Stimulated activated CD4-positive, alpha-beta T cell treated with anti-CD3 and anti-CD28 coated beads, Interleukin-15, amount 100 ng/mL, for 24 hours (primary cell): ENCODE results near the gene INAFM2.

Experiments
- DNase-seq: peaks from one replicate; pipeline ENCODE4 v3.0.0-alpha.2; 2020

Gene INAFM2

DNA sequence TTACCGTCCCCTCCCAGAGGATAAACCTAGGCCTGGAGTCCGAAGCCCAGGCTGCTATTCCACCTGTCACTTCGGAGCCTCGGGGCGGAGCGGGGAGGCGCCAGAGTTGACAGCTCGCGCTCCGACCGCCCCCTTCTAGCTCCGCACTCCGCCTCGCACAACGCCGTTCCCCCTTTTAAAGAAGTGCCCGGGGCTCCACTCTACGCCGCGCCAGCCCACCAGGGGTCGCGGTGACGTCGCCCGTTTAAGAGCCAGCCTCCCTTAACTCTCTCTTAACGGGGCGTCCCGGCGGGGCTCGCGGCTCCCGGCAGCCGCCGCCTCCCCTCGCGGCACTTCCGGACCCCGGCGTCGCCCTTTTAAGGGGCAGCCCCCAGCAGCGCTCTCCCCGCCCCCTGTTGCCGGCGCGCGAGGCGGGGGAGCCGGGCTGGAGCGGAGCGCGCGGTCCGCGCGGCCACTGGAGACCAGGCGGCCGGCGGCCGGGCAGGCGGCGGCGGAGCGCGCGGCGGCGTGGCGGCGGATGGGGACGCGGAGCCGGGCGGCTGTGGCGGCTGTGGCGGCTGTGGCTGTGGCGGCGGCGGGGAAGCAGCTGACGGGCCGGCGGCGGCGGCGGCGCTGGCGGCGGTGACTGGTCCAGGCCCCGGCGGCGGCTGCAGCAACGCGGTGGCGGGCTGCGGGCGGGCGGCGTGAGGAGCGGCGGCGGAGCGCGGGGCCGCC lies at the start of gene INAFM2:
Gene INAFM2, plus strand, starts transcription at position 454 of the 714 bp plus-strand sequence. CDS start 364 bp downstream, outside the sequence.
- peak; percentile 91 for DNase-seq

DNA sequence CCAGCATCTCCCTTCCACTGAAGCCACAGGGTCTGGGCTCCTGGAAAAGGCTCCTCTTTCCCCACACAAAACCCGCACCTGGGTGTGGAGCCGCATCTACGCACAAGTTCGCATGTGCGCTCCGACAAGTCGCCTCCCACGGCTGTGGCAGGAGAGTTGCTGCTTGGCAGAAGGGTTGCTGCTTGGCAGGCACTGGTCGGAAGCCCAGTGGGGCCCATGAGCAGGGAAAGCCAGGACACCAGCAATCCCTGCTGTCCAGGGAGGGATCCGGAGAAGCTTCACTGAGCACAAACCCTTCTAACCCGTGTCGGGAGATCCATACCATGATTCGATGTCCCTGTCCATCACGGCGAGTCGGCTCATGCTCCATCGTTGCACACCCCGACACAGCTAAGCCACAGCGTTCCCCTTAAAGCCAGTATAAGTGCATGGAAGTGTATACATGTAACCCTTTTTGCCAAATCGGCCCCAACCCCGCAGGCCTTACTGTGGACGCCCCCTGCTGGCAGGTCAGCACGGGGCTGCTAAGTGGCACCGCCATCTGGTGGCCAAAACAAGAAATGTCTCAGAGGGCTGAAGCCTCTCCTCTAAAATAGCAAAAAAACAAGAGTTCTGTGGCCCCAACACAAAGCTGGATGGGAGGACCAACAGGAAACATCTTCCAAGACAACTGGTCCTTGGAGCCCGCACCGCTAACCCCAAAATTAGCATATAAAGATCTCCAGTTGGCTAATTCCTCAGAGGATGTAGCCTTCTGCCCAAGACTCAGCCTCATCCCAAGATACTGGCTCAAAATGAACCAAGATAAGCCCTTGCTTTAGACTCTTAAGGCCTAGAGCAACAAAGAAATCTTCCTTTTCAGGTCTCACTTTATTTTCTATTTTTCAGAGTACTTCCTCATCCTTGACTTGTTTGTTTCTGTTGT lies 48.9 kb upstream of the INAFM2 start:
- DNase-seq: peak; percentile 90

DNA sequence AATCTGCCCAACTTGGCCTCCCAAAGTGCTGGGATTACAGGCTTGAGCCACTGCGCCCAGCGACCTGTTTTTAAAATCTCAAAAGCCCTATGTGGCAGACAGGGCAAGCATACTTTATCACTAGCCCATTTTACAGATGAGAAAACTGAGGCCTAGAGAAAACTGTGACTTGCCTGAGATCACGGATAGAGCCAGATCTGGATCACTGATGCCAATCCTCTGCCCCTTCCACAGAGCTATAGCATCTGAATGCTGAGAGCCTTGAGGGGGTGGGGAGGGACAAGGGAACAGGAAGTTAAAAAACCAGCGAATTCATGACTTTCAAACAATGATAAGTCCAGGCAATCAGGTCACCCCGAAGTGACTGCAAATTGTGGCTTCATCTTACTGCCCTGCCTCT lies 48.0 kb upstream of the INAFM2 start:
- no peak for DNase-seq

DNA sequence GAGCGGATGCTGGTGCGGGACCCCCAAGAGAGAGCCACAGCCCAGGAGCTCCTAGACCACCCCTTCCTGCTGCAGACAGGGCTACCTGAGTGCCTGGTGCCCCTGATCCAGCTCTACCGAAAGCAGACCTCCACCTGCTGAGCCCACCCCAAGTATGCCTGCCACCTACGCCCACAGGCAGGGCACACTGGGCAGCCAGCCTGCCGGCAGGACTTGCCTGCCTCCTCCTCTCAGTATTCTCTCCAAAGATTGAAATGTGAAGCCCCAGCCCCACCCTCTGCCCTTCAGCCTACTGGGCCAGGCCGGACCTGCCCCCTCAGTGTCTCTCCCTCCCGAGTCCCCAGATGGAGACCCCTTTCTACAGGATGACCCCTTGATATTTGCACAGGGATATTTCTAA lies 47.5 kb upstream of the INAFM2 start:
- no peak for DNase-seq

DNA sequence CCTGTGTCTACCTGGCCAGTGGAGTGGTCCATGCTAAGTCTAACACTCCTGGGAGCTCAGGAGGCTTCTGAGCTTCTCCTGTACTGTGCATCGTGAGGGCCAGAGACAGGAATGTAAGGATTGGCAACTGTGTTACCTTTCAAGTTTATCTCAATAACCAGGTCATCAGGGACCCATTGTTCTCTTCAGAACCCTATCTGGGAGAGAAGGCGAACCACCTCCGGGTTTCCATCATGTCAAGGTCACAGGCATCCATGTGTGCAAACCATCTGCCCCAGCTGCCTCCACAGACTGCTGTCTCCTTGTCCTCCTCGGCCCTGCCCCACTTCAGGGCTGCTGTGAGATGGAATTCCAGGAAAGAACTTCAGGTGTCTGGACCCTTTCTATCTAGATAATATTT lies 46.6 kb upstream of the INAFM2 start:
- DNase-seq: no peak

DNA sequence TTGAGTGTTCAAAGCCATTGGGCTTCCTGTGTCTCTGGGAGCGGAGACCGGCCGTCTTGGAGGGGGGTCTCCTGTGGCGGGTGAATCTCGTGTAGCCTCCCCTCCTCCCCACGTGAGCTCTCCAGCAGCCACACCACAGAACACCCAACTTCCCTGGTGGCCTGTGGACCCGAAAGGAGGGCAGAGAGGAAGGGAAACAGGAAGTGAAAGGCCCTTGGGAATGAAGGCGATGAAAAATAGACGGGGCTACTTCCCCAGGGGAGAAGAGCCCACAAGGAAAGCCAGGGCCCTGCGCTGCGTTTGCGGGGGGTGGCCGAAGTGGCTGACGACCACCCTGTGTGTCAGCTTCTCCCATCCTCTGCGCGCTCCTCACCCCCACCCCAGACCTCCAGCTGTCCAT lies 46.0 kb upstream of the INAFM2 start:
- DNase-seq: no peak

DNA sequence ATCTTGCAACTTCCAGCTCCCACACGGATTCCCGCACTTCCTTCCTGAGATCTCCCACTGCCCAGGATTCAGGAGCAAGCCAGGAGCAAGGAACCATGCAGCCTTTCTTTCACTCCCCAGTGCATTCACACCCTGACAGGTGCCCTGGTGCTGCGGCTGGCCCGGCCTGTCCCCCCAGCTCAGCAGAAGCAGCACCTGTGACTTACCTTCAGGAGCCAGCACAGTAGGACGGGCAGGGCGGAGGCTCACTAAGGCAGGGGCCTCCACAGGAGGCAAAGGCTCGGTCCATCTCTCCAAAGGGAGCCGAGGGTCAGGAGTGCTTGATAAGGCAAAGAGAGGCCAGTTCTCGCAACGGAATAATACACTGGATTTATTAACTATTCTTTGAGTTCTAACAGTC lies 45.5 kb upstream of the INAFM2 start:
- DNase-seq: no peak

DNA sequence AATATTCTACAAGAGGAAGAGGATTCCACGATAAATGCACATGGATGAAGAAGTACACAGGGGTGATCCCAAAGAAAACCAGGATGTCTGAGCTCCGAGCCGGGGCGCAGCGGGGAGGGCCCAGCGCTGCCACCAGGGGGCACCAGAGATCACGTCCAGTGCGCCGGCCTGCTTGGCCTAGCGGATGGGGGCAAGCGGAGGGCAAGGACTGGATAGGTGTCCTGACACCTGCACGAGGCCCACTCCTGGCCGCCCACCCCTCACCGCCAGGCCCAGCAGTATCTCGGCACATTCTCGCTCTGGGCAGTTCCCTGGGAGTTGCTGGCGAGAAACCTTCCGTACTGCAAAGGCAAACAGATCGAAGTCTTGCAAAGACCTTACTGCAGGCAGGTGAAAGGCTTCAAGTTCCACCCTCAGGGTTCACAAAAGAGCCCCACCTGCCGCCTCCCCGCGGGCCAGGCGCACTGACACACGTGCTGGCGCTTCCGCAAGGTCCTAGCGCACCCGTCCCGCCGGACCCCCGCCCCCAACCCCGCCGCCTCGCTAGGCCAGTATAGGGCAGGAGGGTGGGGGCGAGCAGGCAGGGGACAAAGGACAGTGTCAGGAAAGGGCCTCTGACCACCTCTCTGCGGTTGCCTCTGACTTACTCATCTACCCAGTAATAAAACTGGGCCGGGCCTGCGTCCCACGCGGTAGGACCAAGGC lies 43.9 kb upstream of the INAFM2 start:
- peak; percentile 78 for DNase-seq

DNA sequence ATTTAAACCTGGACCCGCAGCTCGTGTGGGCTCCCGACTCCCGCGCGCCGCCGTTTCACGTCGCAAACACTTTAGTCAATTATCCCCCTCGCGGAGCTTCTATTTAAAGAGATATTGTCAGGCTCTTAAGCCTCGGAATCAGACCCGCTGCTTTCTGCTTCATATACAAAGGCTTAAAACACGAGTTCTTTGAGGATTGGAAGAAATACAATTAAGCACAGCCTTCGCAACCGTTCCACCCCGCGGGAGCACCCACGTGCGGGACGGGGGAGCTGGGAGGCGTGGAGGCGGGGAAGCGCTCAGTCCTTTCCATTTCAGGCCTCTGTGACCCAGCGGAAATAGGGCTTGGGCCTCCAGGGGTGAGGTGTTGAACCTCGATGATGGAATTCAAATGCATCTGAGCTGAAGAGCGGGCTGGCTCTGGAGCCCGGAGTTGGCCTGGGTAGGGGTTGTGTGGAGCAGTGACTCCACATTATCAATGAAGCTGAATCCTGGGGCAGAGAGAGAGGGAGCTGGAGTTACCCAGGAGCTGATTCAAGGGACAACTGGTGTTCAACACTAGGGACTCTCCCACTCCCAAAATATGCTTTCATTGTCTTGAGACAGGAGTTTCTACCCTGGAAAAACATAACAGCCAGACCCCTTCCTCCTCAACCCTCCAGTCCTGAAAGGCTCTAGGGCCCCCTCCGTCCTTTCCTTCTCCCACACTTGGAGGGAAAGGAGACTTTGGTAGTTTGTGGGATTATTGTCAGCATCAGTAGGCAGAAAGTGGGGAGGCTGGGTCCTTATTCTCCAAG lies 43.0 kb upstream of the INAFM2 start:
- DNase-seq: no peak

DNA sequence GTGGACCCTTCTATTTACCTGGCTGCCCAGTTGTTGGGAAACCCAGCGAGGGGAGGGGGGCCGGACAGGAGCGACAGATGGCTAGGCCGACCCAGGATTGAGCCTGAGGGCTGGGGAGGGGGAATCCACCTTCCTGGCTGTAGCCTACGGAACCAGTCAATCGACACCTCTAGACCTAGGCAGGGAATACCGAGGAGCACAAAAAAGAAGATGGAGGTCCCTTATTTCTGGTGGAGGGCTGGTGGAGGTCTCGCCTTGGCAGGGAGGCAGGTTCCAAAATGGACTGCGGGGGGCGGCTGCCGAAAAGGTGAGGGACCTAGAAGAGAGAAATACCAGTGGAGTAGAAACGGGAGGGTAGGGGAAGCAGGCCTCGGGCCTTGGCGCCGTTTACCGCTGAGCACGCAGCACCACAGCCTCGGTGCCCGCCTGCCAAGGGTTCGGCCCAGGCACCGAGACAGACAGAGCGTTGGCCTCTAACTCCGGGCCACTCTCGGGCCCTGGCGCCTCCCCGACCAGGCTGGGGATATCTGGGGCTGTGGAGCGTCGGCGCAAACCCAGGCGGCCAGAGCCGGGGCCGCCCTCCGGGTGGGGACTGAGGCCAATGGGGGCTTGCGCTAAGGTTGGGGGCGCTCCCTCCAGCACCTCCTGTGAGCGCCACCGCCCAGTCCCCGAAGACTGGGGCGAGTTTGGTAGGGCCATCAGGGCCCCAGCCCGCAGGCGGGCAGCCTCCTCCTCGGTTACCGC lies 42.3 kb upstream of the INAFM2 start:
- no peak for DNase-seq

DNA sequence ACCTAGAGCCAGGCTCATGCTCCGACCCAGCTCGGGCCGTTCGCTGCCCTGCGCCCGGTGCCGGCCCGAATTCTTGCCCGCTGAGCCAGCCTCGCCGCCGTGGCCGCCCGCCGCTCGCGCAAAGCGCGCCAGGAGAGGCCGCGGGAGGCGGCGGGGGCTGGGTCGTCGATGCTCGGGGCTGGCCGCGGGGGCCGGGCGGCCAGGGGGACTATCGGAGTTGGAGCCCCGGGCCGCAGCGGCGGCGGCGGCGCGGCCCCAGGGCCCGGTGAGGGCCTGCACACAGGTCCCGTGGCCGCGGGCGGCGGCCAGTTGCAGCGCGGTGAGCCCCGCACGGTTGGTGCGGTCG lies 41.7 kb upstream of the INAFM2 start:
- no peak for DNase-seq

DNA sequence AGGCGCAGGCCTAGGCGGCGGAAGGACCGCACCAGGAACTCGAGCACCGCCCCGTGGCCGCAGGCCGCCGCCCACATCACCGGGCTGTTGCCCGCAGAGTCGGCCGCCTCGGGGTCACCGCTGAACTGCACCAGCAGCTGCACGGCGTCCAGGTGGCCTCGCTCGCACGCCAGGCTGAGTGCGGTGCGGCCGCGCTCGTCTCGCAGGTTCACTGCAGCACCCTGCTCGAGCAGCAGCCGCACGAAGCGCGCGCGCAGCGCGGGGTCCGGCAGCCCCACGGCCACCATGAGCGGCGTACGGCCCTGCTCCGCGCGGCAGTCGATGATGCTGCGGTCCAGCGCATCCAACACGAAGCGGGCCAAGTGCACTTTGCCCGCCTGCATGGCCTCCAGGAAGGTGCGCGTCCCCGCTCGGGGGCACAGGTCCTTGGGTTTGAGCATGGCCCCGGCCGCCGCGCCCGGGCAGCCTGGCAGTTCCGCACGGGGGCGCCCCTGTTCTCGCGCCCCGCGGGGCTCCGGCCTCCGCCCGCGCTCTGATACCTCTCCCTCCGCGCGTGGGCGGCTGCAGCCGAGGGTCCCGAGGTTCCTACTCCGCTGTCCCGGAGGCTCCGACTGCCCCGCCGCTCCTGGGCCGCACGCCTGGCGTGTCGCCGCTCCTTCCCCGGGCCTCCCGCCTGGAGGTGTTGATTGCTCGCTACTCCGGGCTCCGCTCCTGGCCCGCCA lies 41.2 kb upstream of the INAFM2 start:
- peak; percentile 63 for DNase-seq

DNA sequence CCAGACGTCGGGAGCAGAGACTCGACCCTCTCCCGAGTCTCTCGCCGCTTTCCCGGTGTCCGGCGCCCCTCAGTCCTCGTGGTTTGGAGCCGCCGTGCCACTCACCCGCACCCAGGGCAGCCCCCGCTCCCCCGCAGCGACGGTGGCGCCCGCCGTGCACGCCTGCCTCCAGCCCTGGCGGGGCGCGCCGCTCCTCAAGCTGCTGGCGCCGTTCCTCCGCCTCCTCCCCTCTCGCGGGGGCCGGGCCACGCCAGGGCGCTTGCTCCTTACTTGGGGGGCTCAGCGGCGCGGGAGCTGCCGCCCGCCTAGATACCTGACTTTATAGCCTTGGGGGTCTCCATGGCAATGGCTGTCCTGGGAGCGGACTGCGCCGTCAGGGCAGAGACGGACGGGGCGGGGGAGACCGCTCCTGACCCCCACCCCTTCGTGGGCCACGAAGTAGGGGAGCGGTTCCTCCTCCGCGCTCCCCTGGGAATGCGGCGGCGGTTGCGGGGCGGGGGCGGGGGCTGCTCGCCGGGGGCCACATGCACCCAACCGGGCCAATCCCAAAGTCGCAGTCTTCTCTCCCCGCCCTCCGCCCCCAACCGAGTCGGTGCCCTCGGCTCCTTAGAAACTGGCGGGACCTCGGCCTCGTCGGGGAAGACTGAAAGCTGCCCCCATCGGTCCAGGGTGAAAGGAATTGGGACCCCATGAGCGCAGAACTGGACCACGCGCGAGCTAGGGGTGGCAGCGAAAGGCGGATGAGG lies 40.5 kb upstream of the INAFM2 start, which contains the start of gene ANKRD63:
Gene ANKRD63, minus strand, starts transcription at position 196 of the 746 bp plus-strand sequence. CDS start 478 bp downstream, outside the sequence.
- peak; percentile 54 for DNase-seq

DNA sequence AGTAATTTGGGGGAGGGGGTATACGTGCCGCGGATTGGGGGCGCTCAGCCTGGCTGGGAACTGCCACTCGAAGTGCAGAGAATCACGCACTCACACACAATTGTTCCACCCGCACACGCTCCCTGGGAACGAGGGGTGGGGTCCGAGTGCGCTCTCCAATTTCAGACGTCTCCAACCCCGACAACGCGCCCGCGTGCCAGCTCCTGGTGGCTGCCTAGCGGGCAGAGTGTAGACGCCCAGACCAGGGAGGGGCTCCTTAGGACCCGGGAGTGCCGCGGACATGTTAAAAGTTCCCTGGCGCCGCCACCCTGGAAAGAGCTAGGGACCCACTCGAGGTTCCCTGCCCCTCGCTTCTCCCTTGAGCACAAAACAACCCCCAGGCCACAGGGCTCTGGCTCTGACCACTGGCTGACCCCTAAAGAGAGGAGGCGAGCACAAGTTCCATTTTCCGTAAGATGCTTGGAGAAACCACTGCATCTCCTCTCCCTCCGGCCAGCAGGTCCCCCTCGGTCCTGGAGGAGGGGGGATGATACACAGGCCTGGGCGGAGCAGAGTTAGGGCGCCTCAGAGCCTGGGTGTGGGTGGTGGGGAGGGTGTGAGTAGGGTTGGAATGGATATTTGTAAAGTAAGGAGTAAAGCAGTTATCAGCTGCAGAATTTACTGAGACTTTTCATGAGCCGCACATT lies 39.7 kb upstream of the INAFM2 start:
- DNase-seq: no peak

DNA sequence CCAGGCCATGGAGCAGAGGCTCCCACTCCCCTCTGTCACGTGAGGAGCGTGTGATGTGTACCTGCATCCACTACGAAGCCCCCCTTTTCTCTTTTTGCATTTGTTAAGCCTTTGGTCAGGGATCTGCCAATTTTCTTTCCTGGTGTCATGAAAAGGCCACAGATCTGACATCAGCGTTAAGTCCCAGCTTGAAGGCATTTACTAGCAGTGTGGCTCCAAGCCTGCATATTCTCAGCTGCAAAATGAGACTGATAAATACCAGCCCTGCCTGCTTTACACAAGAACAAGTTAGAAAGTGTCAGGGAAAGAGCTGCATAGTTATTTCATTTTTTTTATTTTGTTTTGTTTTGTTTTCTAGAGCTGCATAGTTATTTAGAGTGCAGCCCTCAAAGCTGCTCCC lies 38.3 kb upstream of the INAFM2 start:
- DNase-seq: no peak

DNA sequence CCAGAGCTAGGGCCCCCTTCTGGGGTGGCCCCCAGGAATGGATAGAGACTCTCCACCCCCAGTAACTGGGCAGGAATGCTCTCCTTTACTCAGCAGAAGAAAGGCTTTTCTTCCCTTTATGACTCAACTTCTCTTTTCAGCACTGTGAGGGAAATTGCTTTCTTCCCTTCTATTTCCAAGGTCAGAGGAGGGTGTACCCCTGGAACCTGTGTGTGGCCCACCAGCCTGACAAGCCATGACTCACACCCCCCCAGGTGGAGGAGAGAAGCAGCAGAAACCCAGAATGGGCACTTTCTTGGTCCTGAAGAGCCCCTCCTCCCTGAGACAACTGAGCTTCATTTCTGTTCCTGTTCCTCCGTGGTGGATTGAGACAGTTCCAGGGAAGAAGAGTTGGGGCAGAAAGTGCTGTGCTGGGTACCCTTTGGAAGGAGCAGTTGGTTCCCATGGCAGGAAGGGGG lies 37.9 kb upstream of the INAFM2 start:
- DNase-seq: no peak

DNA sequence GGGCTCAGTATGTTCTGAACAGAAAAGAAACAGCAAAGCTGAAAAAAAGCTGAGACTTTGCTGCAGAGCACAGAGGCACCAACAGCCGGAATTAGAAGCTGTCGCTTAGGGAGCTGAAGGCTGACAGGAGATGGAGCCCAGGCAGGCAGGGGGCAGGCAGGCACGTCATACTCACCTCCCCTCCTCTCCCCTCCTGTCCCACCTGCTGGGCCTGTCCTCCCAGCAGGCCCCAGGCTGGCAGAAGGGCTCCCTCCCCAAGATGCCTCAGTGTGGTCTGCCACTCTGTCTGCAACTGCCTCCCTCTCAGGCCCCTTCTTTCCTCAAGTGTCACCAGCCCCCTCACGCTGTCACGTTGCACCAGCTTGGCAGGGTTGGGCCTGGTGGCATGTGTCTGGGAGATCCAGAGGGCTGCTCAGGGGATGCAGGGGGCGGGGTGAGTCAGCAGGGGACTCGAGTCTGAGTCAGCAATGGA lies 37.4 kb upstream of the INAFM2 start:
- no peak for DNase-seq

DNA sequence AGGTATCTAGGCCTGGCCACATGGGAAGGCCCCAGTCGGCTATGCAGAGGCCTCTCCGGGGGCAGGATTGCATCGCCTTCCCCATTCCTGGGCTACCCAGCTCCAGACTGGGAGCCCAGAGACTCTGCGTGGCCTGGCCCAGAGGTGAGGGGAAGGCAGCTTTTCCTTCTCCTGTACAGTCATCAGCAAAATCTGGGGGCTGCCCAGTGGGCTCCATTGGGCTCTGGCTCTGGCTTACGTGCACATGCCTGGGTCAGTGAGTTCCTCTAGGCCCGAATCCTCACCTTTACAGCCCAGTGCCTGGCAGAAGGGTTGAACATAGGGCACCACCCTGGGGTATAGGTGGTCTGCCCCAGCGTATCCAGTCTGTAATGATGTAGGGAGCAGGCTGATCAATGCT lies 36.7 kb upstream of the INAFM2 start:
- no peak for DNase-seq

DNA sequence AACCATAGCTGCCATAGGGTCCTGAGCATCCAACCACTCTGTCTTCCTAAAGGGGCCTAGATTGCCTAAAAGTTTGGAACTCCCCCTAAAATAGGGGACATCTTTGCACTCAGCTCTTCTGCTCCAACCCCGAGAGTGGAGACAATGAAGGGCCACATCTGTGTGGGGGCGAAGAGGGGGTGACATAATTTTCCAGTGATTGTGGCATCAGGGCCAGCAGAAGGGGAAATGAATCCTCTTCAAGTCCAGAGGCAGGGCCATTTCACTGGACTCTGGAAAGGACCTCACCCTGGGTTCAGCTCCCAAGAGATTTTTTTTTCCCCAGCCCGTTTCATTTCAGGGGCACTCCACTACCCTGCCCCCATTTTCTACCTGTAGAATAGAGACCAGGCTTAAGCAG lies 36.0 kb upstream of the INAFM2 start:
- DNase-seq: no peak

DNA sequence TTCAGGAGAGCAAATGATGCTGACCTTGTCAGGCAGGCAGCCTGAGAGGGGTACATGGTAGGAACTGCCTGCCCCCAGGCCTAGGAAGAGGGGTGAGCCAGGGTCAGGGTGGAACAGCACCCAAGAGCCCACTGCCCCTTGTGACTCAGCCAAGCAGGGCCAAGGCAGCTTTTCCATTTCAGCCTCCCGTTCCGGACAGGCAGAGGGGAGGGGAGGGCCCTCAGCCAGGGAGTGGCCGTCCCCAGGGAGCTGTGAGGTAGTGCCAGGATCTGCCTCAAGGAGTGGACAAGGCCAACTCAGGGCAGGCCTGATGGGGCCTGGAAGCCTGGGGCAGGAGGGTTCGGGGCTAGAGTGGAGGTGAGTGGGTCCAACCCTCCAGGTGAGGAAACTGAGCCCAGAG lies 35.5 kb upstream of the INAFM2 start:
- no peak for DNase-seq
